SK-N-SH treated with all-trans-retinoic acid at 6 μM for 48 hours (cell line): ENCODE measurements around the gene RAPGEFL1.
A peak's percentile ranks its signal among the peaks of the same experiment; 100 is the strongest.

Experiments used
- ATAC-seq: fragments of 200-7000 bp; cut with Tn5 transposase; 3 replicates; pipeline ENCODE4 v1.9.1; 2020; ENCODE audit warnings: mild to moderate bottlenecking, moderate library complexity
- BACH2 ChIP-seq: fragments of 250-450 bp; sonication (Bioruptor Pico); IDR thresholded peaks from 2 replicates; pipeline ENCODE4 v1.9.0; 2021; ENCODE audit warnings: mild to moderate bottlenecking, borderline replicate concordance
- CSRNP3 ChIP-seq: fragments of 250-450 bp; sonication (Bioruptor Pico); IDR thresholded peaks from 2 replicates; pipeline ENCODE4 v1.5.1; 2021; ENCODE audit warnings: mild to moderate bottlenecking, moderate library complexity
- ESRRG ChIP-seq: fragments of 250-450 bp; sonication (Bioruptor Pico); IDR thresholded peaks from 2 replicates; pipeline ENCODE4 v1.6.1; 2021; ENCODE audit warnings: mild to moderate bottlenecking
- GLIS3 ChIP-seq: fragments of 250-450 bp; sonication (Bioruptor Pico); IDR thresholded peaks from 2 replicates; pipeline ENCODE4 v1.5.0; 2020; ENCODE audit warnings: mild to moderate bottlenecking, moderate library complexity
- ISL1 ChIP-seq: fragments of 250-450 bp; sonication (Bioruptor Pico); IDR thresholded peaks from 2 replicates; pipeline ENCODE4 v2.1.2; 2022; ENCODE audit warnings: mild to moderate bottlenecking, moderate library complexity
- PATZ1 ChIP-seq: fragments of 250-450 bp; sonication (Bioruptor Pico); IDR thresholded peaks from 2 replicates; pipeline ENCODE4 v1.8.0; 2020; ENCODE audit warnings: mild to moderate bottlenecking, moderate library complexity, borderline replicate concordance
- RARB ChIP-seq: fragments of 250-450 bp; sonication (Bioruptor Pico); IDR thresholded peaks from 2 replicates; pipeline ENCODE4 v1.8.0; 2021; ENCODE audit warnings: mild to moderate bottlenecking, moderate library complexity
- SNAI2 ChIP-seq: fragments of 250-450 bp; sonication (Bioruptor Pico); IDR thresholded peaks from 2 replicates; pipeline ENCODE4 v1.5.0; 2020; ENCODE audit warnings: mild to moderate bottlenecking, moderate library complexity
- TCF4 ChIP-seq: fragments of 250-450 bp; sonication (Bioruptor Pico); IDR thresholded peaks from 2 replicates; pipeline ENCODE4 v1.8.0; 2021; ENCODE audit warnings: mild to moderate bottlenecking, moderate library complexity, borderline replicate concordance
- TOX ChIP-seq: fragments of 250-450 bp; sonication (Bioruptor Pico); IDR thresholded peaks from 2 replicates; pipeline ENCODE4 v1.8.0; 2021; ENCODE audit warnings: mild to moderate bottlenecking, moderate library complexity, borderline replicate concordance
- ZC3H10 ChIP-seq: fragments of 250-450 bp; sonication (Bioruptor Pico); IDR thresholded peaks from 2 replicates; pipeline ENCODE4 v1.5.1; 2021; ENCODE audit warnings: mild to moderate bottlenecking, moderate library complexity
- ZFP3 ChIP-seq: fragments of 250-450 bp; sonication (Bioruptor Pico); IDR thresholded peaks from 2 replicates; pipeline ENCODE4 v1.5.0; 2020; ENCODE audit warnings: mild to moderate bottlenecking, moderate library complexity
- ZFP30 ChIP-seq: fragments of 450-650 bp; formaldehyde crosslinking; IDR thresholded peaks from 2 replicates; pipeline ENCODE4 v1.5.0; 2022; ENCODE audit warnings: mild to moderate bottlenecking, moderate library complexity
- ZNF565 ChIP-seq: fragments of 450-650 bp; formaldehyde crosslinking; conservative IDR thresholded peaks from 2 replicates; pipeline ENCODE4 v1.5.0; 2020; ENCODE audit warnings: low read depth, mild to moderate bottlenecking, moderate library complexity
- ZNF70 ChIP-seq: fragments of 450-650 bp; formaldehyde crosslinking; IDR thresholded peaks from 2 replicates; pipeline ENCODE4 v1.5.0; 2020; ENCODE audit warnings: mild to moderate bottlenecking, moderate library complexity
- ZNF8 ChIP-seq: fragments of 450-650 bp; formaldehyde crosslinking; IDR thresholded peaks from 2 replicates; pipeline ENCODE4 v1.5.0; 2020; ENCODE audit warnings: mild to moderate bottlenecking, moderate library complexity
- TF ChIP-seq, protein P1 (sequence below): fragments of 250-450 bp; sonication (Bioruptor Pico); IDR thresholded peaks from 2 replicates; pipeline ENCODE4 v1.5.0; 2020; ENCODE audit warnings: mild to moderate bottlenecking, moderate library complexity
- TF ChIP-seq, protein P2 (sequence below): fragments of 250-450 bp; sonication (Bioruptor Pico); IDR thresholded peaks from 2 replicates; pipeline ENCODE4 v1.5.1; 2020; ENCODE audit warnings: low read depth, mild to moderate bottlenecking, moderate library complexity
- TF ChIP-seq, protein P3 (sequence below): fragments of 250-450 bp; sonication (Bioruptor Pico); IDR thresholded peaks from 2 replicates; pipeline ENCODE4 v1.8.0; 2021; ENCODE audit warnings: low read depth, mild to moderate bottlenecking, moderate library complexity, borderline replicate concordance

RAPGEFL1 gene

DNA sequence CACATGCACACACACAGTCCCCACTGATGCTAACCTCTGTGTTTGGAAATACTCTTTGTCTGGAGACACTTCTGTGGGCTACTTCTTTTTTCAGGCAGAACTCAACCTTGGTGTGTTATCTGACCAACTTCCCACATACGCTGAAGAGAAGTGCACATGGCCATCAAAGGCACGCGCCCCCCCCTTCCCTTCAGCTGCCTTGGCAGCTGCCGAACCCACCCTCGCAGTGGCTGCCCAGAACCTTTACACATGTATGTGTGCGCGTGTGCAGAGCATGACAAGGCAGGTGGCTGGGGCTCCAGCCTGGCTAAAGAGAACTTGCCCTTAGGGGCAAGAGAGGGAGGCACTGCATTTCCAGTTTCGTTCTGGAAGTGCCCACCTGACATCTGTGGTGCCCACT, 3.9 kb downstream of the RAPGEFL1 start (continued):
- no peak for TF ChIP-seq ZFP30 (CRISPR knock-in tag)
- no peak for TF ChIP-seq ESRRG (CRISPR knock-in tag)

DNA sequence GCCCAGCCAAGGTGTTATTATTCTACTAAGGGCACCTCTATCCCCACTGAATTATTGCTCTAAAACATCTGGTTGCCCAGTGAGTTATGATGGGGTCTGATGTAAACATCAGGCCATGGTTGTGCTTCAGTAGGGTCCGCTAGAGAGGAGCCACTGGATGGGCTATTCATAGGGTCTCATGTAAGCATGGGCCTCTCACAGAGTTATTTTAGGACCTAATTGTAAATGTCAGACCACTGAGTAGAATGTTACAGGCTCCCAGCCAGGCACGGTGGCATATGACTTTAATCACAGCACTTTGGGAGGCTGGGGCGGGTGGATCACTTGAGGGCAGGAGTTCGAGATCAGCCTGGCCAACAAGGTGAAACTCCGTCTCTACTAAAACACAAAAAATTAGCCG, 5.3 kb downstream of the RAPGEFL1 start:
- no peak for TF ChIP-seq ZNF70
- no peak for TF ChIP-seq ESRRG (CRISPR knock-in tag)
- no peak for TF ChIP-seq GLIS3
- no peak for ATAC-seq

GRCh38 chr17:40187238-40187637, 10.0 kb downstream of the RAPGEFL1 start:
- TF ChIP-seq RARB (CRISPR knock-in tag), result no peak
- ATAC-seq, result no peak

GRCh38 chr17:40188694-40189093, 11.4 kb downstream of the RAPGEFL1 start:
- TF ChIP-seq, protein P1, sequence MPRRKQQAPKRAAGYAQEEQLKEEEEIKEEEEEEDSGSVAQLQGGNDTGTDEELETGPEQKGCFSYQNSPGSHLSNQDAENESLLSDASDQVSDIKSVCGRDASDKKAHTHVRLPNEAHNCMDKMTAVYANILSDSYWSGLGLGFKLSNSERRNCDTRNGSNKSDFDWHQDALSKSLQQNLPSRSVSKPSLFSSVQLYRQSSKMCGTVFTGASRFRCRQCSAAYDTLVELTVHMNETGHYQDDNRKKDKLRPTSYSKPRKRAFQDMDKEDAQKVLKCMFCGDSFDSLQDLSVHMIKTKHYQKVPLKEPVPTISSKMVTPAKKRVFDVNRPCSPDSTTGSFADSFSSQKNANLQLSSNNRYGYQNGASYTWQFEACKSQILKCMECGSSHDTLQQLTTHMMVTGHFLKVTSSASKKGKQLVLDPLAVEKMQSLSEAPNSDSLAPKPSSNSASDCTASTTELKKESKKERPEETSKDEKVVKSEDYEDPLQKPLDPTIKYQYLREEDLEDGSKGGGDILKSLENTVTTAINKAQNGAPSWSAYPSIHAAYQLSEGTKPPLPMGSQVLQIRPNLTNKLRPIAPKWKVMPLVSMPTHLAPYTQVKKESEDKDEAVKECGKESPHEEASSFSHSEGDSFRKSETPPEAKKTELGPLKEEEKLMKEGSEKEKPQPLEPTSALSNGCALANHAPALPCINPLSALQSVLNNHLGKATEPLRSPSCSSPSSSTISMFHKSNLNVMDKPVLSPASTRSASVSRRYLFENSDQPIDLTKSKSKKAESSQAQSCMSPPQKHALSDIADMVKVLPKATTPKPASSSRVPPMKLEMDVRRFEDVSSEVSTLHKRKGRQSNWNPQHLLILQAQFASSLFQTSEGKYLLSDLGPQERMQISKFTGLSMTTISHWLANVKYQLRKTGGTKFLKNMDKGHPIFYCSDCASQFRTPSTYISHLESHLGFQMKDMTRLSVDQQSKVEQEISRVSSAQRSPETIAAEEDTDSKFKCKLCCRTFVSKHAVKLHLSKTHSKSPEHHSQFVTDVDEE (CRISPR knock-in tag), result no peak
- no peak for TF ChIP-seq ZFP3 (CRISPR knock-in tag)
- TF ChIP-seq ZFP30 (CRISPR knock-in tag), result no peak
- no peak for TF ChIP-seq ESRRG (CRISPR knock-in tag)
- TF ChIP-seq PATZ1, result no peak
- TF ChIP-seq CSRNP3 (CRISPR knock-in tag), result no peak
- ATAC-seq, result no peak

DNA sequence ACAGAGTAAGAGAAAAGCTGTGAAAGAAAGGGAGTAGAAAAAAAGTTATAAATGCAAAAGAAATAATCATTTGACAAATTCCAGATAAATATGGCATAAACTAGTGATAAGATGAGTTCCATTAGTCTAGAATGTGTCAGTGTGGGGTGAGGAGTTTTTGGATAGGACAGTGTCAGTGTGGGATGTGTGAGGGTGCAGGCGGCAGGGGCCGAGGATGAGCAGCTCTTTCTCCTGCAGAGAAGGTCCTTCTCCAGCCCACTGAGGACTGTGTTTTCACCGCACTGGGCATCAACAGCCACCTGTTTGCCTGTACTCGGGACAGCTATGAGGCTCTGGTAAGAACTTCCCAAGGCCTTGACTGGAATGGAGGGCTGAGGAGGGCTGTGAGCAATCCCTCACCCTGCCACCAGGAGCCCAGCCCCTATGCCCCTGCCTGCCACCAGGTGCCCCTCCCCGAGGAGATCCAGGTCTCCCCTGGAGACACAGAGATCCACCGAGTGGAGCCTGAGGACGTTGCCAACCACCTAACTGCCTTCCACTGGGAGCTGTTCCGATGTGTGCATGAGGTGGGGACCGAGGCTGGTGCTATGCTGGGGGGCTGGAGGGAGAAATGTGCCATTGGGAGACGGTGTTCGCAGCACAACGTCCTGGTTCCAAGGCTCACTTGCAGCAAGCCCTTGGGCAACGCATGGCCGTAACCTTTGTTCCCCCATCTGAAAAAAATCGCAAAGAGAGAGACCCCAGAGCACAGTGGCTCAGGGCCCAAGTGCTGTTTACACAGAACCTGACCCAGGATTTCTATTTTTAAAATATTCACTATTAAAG, 13.1 kb downstream of the RAPGEFL1 start:
- TF ChIP-seq ISL1 (CRISPR knock-in tag) (no peak), ZNF8 (CRISPR knock-in tag) (no peak), ZC3H10 (CRISPR knock-in tag) (no peak), ESRRG (CRISPR knock-in tag) (no peak), BACH2 (CRISPR knock-in tag) (no peak), RARB (CRISPR knock-in tag) (no peak), CSRNP3 (CRISPR knock-in tag) (no peak), TCF4 (CRISPR knock-in tag) (no peak), ZNF565 (CRISPR knock-in tag) (no peak), TOX (CRISPR knock-in tag) (no peak), SNAI2 (CRISPR knock-in tag) (no peak), GLIS3 (no peak), ZNF70 (no peak)
- TF ChIP-seq, protein P1 (CRISPR knock-in tag), result no peak
- TF ChIP-seq, protein P2, sequence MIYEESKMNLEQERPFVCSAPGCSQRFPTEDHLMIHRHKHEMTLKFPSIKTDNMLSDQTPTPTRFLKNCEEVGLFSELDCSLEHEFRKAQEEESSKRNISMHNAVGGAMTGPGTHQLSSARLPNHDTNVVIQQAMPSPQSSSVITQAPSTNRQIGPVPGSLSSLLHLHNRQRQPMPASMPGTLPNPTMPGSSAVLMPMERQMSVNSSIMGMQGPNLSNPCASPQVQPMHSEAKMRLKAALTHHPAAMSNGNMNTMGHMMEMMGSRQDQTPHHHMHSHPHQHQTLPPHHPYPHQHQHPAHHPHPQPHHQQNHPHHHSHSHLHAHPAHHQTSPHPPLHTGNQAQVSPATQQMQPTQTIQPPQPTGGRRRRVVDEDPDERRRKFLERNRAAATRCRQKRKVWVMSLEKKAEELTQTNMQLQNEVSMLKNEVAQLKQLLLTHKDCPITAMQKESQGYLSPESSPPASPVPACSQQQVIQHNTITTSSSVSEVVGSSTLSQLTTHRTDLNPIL (CRISPR knock-in tag), result no peak
- TF ChIP-seq, protein P3, sequence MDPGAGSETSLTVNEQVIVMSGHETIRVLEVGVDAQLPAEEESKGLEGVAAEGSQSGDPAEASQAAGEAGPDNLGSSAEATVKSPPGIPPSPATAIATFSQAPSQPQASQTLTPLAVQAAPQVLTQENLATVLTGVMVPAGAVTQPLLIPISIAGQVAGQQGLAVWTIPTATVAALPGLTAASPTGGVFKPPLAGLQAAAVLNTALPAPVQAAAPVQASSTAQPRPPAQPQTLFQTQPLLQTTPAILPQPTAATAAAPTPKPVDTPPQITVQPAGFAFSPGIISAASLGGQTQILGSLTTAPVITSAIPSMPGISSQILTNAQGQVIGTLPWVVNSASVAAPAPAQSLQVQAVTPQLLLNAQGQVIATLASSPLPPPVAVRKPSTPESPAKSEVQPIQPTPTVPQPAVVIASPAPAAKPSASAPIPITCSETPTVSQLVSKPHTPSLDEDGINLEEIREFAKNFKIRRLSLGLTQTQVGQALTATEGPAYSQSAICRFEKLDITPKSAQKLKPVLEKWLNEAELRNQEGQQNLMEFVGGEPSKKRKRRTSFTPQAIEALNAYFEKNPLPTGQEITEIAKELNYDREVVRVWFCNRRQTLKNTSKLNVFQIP (CRISPR knock-in tag), result no peak
- ATAC-seq, result peak; percentile 70
